Measurements from ENCODE around the gene HBE1. TPM values are rescaled to one million over a fixed set of nuclear protein-coding genes. Genes with fewer than 3 reads are reported as not detected.

Gene HBE1
- total and polyA plus RNA-seq, 7 donors: not detected

DNA sequence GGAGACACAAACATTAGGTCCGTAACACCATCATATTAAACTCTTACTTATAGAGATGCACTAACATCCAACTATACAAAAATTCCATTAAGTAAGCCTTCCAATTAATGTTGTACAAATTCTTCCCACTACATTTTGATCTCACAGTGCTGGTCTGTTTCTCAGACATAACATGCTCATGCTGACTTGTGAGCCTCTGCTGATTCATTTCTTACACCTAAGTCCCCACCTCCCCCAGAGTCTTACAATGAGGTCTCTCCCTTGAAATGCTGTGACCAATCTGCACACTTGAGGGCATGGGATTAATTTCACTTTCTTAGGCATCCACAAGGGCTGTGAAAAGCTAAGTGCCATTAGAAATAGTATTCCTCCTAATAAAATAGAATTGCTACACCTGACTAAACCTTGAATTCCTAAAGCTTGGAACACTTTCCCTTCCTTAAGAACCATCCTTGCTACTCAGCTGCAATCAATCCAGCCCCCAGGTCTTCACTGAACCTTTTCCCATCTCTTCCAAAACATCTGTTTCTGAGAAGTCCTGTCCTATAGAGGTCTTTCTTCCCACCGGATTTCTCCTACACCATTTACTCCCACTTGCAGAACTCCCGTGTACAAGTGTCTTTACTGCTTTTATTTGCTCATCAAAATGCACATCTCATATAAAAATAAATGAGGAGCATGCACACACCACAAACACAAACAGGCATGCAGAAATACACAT lies 22.1 kb downstream of the HBE1 start:
- WGBS, 2 donors: 75 to 89% methylated on average over 3 of the region's 3 CpGs
- DNase-seq: no peak

DNA sequence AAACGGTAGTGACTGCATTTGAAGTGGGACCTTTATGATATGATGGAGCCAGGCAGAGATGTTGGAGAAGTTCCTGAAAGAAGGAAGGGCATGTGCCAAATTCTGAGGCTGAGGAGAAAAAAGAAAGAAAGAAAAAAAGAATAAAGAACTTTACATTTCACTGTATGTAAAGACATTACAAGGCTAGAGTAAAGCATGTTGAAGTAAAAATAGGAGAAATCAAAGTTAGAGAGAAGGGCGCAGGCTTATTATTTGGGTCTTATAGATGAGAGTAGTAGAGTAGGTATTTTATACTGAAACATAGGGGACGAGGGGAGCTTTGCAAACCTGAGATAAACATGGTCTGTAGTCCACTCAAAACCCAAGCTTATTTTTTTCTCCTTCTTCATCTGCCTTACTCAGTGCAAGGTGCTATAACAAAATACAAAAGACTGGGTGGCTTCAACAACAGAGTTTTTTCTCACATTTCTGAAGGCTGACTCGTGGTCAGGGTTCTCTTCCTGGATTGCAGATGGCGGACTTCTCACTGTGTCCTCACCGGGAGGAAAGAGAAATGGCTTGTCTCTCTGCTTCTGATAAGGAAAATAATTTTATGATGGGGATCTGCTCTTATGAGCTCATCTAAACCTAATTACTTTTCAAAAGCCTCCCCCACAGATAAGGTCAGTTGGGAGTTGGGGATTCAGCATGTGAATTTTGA lies 22.8 kb downstream of the HBE1 start:
- Histone ChIP-seq H3K4me1 (no peaks in the 10 kb centered on the region), H3K27me3 (no peaks in the 10 kb centered on the region), H3K36me3 (no peaks in the 10 kb centered on the region), H3K27ac (no peak overlapping the region), H3K4me3 (no peak overlapping the region), H3K9me3 (no peaks in the 10 kb centered on the region)
- intact Hi-C loops (cut with DNase I): no loop called here
- WGBS, 2 donors: 62 to 72% methylated on average over 6 of the region's 6 CpGs
- no peak for DNase-seq
- no peak for TF ChIP-seq POLR2AphosphoS5 (IDR thresholded peaks at IDR 0.05)
- TF ChIP-seq, protein P1, sequence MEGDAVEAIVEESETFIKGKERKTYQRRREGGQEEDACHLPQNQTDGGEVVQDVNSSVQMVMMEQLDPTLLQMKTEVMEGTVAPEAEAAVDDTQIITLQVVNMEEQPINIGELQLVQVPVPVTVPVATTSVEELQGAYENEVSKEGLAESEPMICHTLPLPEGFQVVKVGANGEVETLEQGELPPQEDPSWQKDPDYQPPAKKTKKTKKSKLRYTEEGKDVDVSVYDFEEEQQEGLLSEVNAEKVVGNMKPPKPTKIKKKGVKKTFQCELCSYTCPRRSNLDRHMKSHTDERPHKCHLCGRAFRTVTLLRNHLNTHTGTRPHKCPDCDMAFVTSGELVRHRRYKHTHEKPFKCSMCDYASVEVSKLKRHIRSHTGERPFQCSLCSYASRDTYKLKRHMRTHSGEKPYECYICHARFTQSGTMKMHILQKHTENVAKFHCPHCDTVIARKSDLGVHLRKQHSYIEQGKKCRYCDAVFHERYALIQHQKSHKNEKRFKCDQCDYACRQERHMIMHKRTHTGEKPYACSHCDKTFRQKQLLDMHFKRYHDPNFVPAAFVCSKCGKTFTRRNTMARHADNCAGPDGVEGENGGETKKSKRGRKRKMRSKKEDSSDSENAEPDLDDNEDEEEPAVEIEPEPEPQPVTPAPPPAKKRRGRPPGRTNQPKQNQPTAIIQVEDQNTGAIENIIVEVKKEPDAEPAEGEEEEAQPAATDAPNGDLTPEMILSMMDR (IDR thresholded peaks at IDR 0.05): no peak
- TF ChIP-seq POLR2A (IDR thresholded peaks at IDR 0.05): no peak
- no peak for TF ChIP-seq EP300 (IDR thresholded peaks at IDR 0.05)

More for the DNA sequence above, 22.1 kb downstream of the HBE1 start:
- Histone ChIP-seq H3K36me3 (no peaks in the 10 kb centered on the region), H3K9me3 (no peaks in the 10 kb centered on the region), H3K4me1 (no peaks in the 10 kb centered on the region), H3K27me3 (no peaks in the 10 kb centered on the region), H3K4me3 (no peak overlapping the region), H3K27ac (no peak overlapping the region)
- intact Hi-C loops (cut with DNase I): no loop called here
- TF ChIP-seq EP300 (IDR thresholded peaks at IDR 0.05) (no peak), POLR2A (IDR thresholded peaks at IDR 0.05) (no peak)
- TF ChIP-seq, protein P1 (IDR thresholded peaks at IDR 0.05): no peak

DNA sequence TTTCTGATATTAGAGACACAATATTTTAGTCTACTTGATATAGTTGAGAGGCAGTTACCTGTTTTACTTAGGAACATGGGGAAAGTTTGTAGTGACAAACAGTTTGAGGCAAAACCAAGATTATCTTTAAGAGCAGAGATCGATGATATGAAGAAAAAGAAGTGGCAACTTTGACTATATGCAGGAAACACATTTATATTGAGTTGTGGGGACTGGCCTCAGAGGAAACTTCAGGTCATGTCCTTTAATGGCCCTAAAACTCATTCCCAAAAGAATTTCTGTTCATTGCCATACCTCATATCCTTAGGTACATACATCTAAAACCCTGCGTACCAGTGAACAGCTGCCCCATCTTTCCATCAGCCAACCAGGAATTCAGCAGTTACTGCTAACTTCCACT lies 24.6 kb downstream of the HBE1 start:
- 70 to 80% methylated on average over 2 of the region's 2 CpGs for WGBS, 2 donors
- H3K27ac ChIP-seq: no peak overlapping the region
- H3K9me3 ChIP-seq: no peaks in the 10 kb centered on the region
- H3K27me3 ChIP-seq: no peaks in the 10 kb centered on the region
- intact Hi-C loops (cut with DNase I): no loop called here
- DNase-seq: no peak
- no peak for TF ChIP-seq POLR2AphosphoS5 (IDR thresholded peaks at IDR 0.05)
- TF ChIP-seq, protein P1 (IDR thresholded peaks at IDR 0.05): no peak
- TF ChIP-seq EP300 (IDR thresholded peaks at IDR 0.05): no peak
- H3K36me3 ChIP-seq: no peaks in the 10 kb centered on the region
- no peaks in the 10 kb centered on the region for H3K4me1 ChIP-seq
- no peak overlapping the region for H3K4me3 ChIP-seq

DNA sequence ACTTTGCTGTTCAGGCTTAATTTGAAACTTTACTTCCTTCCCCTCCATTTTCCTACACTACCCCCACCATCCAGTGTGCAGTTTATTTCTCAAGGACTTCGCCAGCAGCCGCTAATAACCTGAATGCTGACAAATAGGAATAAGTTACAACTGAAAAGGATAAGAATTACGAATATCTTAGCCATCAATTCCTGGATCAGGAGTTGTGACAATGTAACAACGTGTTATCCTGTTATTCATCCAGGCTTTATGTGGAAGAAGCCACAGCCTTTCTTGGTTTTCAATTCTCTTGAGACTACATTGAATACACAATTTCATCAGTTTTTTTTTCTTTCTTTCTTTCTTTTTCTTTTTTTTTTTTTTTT lies 25.9 kb downstream of the HBE1 start:
- Histone ChIP-seq H3K27ac (no peak overlapping the region), H3K9me3 (no peaks in the 10 kb centered on the region), H3K4me3 (no peak overlapping the region), H3K4me1 (no peaks in the 10 kb centered on the region), H3K27me3 (no peaks in the 10 kb centered on the region), H3K36me3 (no peaks in the 10 kb centered on the region)
- no peak for DNase-seq
- intact Hi-C loops (cut with DNase I): no loop called here
- WGBS, 2 donors: 81 to 86% methylated on average over 4 of the region's 4 CpGs
- TF ChIP-seq, protein P1 (IDR thresholded peaks at IDR 0.05): no peak
- TF ChIP-seq POLR2A (IDR thresholded peaks at IDR 0.05) (no peak), EP300 (IDR thresholded peaks at IDR 0.05) (no peak), POLR2AphosphoS5 (IDR thresholded peaks at IDR 0.05) (no peak)

Measured in sigmoid colon (tissue), 7 donors.